H9 (cell line): ENCODE measurements around the gene NT5DC4. TPM values are rescaled to one million over a fixed set of nuclear protein-coding genes. Genes with fewer than 3 reads are reported as not detected.
"Not testable (repeated sequence)": the region's sequence is repeated elsewhere in the genome, so short reads cannot be mapped to it uniquely, and the experiment has no call there.

Experiments
- DNase-seq: peaks from one replicate; pipeline ENCODE4 v3.0.0-alpha.2; 2017
- H2AFZ ChIP-seq: one replicate; pipeline ENCODE4 v1.6.1; 2013; ENCODE audit warnings: mild to moderate bottlenecking, low read length, control low read depth, moderate library complexity
- H2AK5ac ChIP-seq: 2 replicates; pipeline ENCODE4 v1.6.1; 2013; ENCODE audit warnings: low read length, control low read depth, mixed read lengths; ENCODE audit not compliant: insufficient read length
- H2BK120ac ChIP-seq: one replicate; pipeline ENCODE4 v1.6.1; 2013; ENCODE audit warnings: low read depth, mild to moderate bottlenecking, low read length, control low read depth, inconsistent platforms; ENCODE audit not compliant: poor library complexity, severe bottlenecking
- H2BK12ac ChIP-seq: 2 replicates; pipeline ENCODE4 v1.6.1; 2013; ENCODE audit warnings: low read length, control low read depth, mixed read lengths, low read depth; ENCODE audit not compliant: insufficient read length
- H2BK15ac ChIP-seq: 2 replicates; pipeline ENCODE4 v1.6.1; 2013; ENCODE audit warnings: low read depth, low read length, control low read depth
- H2BK20ac ChIP-seq: one replicate; pipeline ENCODE4 v1.6.1; 2013; ENCODE audit warnings: low read depth, mild to moderate bottlenecking, low read length, control low read depth, inconsistent platforms; ENCODE audit not compliant: poor library complexity, severe bottlenecking
- H2BK5ac ChIP-seq: 2 replicates; pipeline ENCODE4 v1.6.1; 2013; ENCODE audit warnings: low read length, control low read depth, mixed read lengths; ENCODE audit not compliant: insufficient read length
- H3K14ac ChIP-seq: 2 replicates; pipeline ENCODE4 v1.6.1; 2013; ENCODE audit warnings: low read length, control low read depth; ENCODE audit not compliant: insufficient read depth
- H3K18ac ChIP-seq: 2 replicates; pipeline ENCODE4 v1.6.1; 2013; ENCODE audit warnings: low read depth, mild to moderate bottlenecking, mixed read lengths, low read length, control low read depth; ENCODE audit not compliant: insufficient read length
- H3K23ac ChIP-seq: 2 replicates; pipeline ENCODE4 v1.6.1; 2013; ENCODE audit warnings: low read length, control low read depth, mixed read lengths, low read depth; ENCODE audit not compliant: insufficient read length
- H3K23me2 ChIP-seq: 2 replicates; pipeline ENCODE4 v1.6.1; 2013; ENCODE audit warnings: low read depth, mild to moderate bottlenecking, mixed read lengths, low read length, control low read depth; ENCODE audit not compliant: insufficient read length, poor library complexity, severe bottlenecking
- H3K27ac ChIP-seq: 2 replicates; pipeline ENCODE4 v1.5.1; 2013; ENCODE audit warnings: low read length, control low read depth, mixed read lengths, low read depth; ENCODE audit not compliant: insufficient read length
- H3K27me3 ChIP-seq: 2 replicates; pipeline ENCODE4 v1.6.1; 2013; ENCODE audit warnings: low read length, control low read depth, inconsistent platforms; ENCODE audit not compliant: insufficient read depth
- H3K4ac ChIP-seq: 2 replicates; pipeline ENCODE4 v1.6.1; 2013; ENCODE audit warnings: low read depth, mild to moderate bottlenecking, control low read depth, inconsistent platforms, low read length, moderate library complexity
- H3K4me1 ChIP-seq: 2 replicates; pipeline ENCODE4 v1.6.1; 2013; ENCODE audit warnings: low read length, control low read depth, inconsistent platforms; ENCODE audit not compliant: insufficient read depth
- H3K4me2 ChIP-seq: 2 replicates; pipeline ENCODE4 v1.6.1; 2013; ENCODE audit warnings: low read length, control low read depth, mixed read lengths; ENCODE audit not compliant: insufficient read length, insufficient read depth
- H3K56ac ChIP-seq: 2 replicates; pipeline ENCODE4 v1.6.1; 2013; ENCODE audit warnings: low read depth, mild to moderate bottlenecking, mixed read lengths, low read length, control low read depth; ENCODE audit not compliant: insufficient read length
- H3K79me1 ChIP-seq: 2 replicates; pipeline ENCODE4 v1.6.1; 2013; ENCODE audit warnings: low read depth, mild to moderate bottlenecking, moderate library complexity, low read length, control low read depth, inconsistent platforms; ENCODE audit not compliant: insufficient read depth, poor library complexity, severe bottlenecking
- H3K79me2 ChIP-seq: 2 replicates; pipeline ENCODE4 v1.6.1; 2013; ENCODE audit warnings: low read length, control low read depth, inconsistent platforms; ENCODE audit not compliant: insufficient read depth
- H3K9ac ChIP-seq: 2 replicates; pipeline ENCODE4 v1.6.1; 2013; ENCODE audit warnings: low read length, control low read depth, mixed read lengths; ENCODE audit not compliant: insufficient read length; ENCODE audit errors: extremely low read depth
- H3K9me3 ChIP-seq: one replicate; pipeline ENCODE4 v1.6.1; 2013; ENCODE audit warnings: low read depth, low read length, inconsistent platforms; ENCODE audit not compliant: control insufficient read depth
- H3T11ph ChIP-seq: one replicate; pipeline ENCODE4 v1.6.1; 2013; ENCODE audit warnings: mild to moderate bottlenecking, low read length, control low read depth, inconsistent platforms
- H4K20me1 ChIP-seq: one replicate; pipeline ENCODE4 v1.6.1; 2013; ENCODE audit not compliant: control insufficient read depth, insufficient read length, insufficient read depth
- H4K5ac ChIP-seq: 2 replicates; pipeline ENCODE4 v1.6.1; 2013; ENCODE audit warnings: low read depth, mild to moderate bottlenecking, mixed read lengths, low read length, control low read depth; ENCODE audit not compliant: insufficient read length
- H4K8ac ChIP-seq: replicated peaks from 2 replicates; pipeline ENCODE4 v1.6.1; 2013; ENCODE audit warnings: low read length, control low read depth, mixed read lengths, low read depth; ENCODE audit not compliant: insufficient read length
- H4K91ac ChIP-seq: 2 replicates; pipeline ENCODE4 v1.6.1; 2013; ENCODE audit warnings: low read depth, mild to moderate bottlenecking, moderate library complexity, mixed read lengths, low read length, control low read depth; ENCODE audit not compliant: insufficient read length
- H3K27ac Mint-ChIP-seq, 3 experiments: 2 replicates in 2 of 3; 3 replicates in 1 of 3; pipeline ENCODE4 v1.8.0; 2020 to 2021; ENCODE audit warnings: mixed read lengths in 3 of 3, mild to moderate bottlenecking in 1 of 3, moderate library complexity in 1 of 3
- H3K27me3 Mint-ChIP-seq: 2 replicates; pipeline ENCODE4 v1.8.0; 2021; ENCODE audit warnings: low read depth, mild to moderate bottlenecking, moderate library complexity, mixed read lengths
- H3K36me3 Mint-ChIP-seq, 3 experiments: 2 replicates in 2 of 3; 3 replicates in 1 of 3; pipeline ENCODE4 v1.8.0; 2020 to 2021; ENCODE audit warnings: low read depth in 3 of 3, mixed read lengths in 3 of 3; ENCODE audit not compliant: insufficient read depth in 1 of 3
- H3K4me1 Mint-ChIP-seq, 2 experiments: 2 replicates each; pipeline ENCODE4 v1.8.0; 2020; ENCODE audit warnings: mixed read lengths in 2 of 2
- H3K4me3 Mint-ChIP-seq, 2 experiments: 2 replicates in 1 of 2; 3 replicates in 1 of 2; pipeline ENCODE4 v1.8.0; 2020 to 2021; ENCODE audit warnings: mild to moderate bottlenecking in 2 of 2, mixed read lengths in 2 of 2, moderate library complexity in 1 of 2
- H3K9me3 Mint-ChIP-seq, 2 experiments: 2 replicates in 1 of 2; 3 replicates in 1 of 2; pipeline ENCODE4 v1.8.0; 2020; ENCODE audit warnings: mild to moderate bottlenecking in 2 of 2, mixed read lengths in 2 of 2, moderate library complexity in 1 of 2
- CTCF ChIP-seq: fragments of 200-600 bp; sonication (generic); conservative IDR thresholded peaks from 3 replicates; pipeline ENCODE4 v1.8.0; 2021; ENCODE audit warnings: antibody characterized with exemption, mild to moderate bottlenecking
- WGBS: extraction: QIAGEN DNeasy Blood & Tissue Kit; methylation state at CpG from one replicate; pipeline ENCODE4 v1.1.7; 2013; ENCODE audit warnings: missing lambda C conversion rate, low lambda C conversion rate, mixed read lengths; ENCODE audit not compliant: insufficient read length; ENCODE audit errors: extremely low coverage; 5-methylcytosine and 5-hydroxymethylcytosine counted together
- total RNA-seq: library from RNA; stranded (reverse); gene quantifications from 2 replicates; pipeline ENCODE4 v1.2.1, GENCODE V29; 2021

Gene NT5DC4
- total RNA-seq, 1 experiment from 2014 or later = not detected

- H3K4ac ChIP-seq = no peak overlapping the region
- Mint-ChIP-seq H3K27me3 (peaks cover 12% of the 10 kb centered on the region), H3K27ac (no peak overlapping the region), H3K36me3 (no peaks in the 10 kb centered on the region), H3K4me1 (no peaks in the 10 kb centered on the region), H3K4me3 (no peak overlapping the region), H3K9me3 (no peaks in the 10 kb centered on the region)
- no peaks in the 10 kb centered on the region for H3K27me3 ChIP-seq
- H3K27ac ChIP-seq = no peak overlapping the region
- no peak for TF ChIP-seq CTCF
- H3K14ac ChIP-seq = no peak overlapping the region
- peak overlapping the region; percentile 20 for H4K5ac ChIP-seq
- H3K18ac ChIP-seq = peak overlapping the region; percentile 37
- H2AFZ ChIP-seq = no peak overlapping the region
- no peak overlapping the region for H2AK5ac ChIP-seq
- no CpG with 5 or more reads among the region's 5 CpGs for WGBS
- no peak overlapping the region for H3K23ac ChIP-seq
- H3K79me1 ChIP-seq = no peaks in the 10 kb centered on the region
- H2BK5ac ChIP-seq = no peak overlapping the region
- no peak overlapping the region for H2BK20ac ChIP-seq
- no peak overlapping the region for H4K91ac ChIP-seq
- no peak overlapping the region for H4K8ac ChIP-seq
- no peak for DNase-seq
- no peak overlapping the region for H2BK15ac ChIP-seq
- H2BK120ac ChIP-seq = no peak overlapping the region
- no peaks in the 10 kb centered on the region for H3K4me1 ChIP-seq
- no peaks in the 10 kb centered on the region for H3K23me2 ChIP-seq
- H3K79me2 ChIP-seq = no peaks in the 10 kb centered on the region
- H3K56ac ChIP-seq = no peak overlapping the region
- no peak overlapping the region for H3T11ph ChIP-seq
- no peak overlapping the region for H3K9ac ChIP-seq
- H4K20me1 ChIP-seq = no peaks in the 10 kb centered on the region
- H3K4me2 ChIP-seq = no peak overlapping the region
- H3K9me3 ChIP-seq = no peaks in the 10 kb centered on the region
- H2BK12ac ChIP-seq = no peak overlapping the region
These were observed 14.6 kb upstream of the NT5DC4 start for GRCh38 chr2:112706170-112706664.

- not testable (repeated sequence) for H3K14ac ChIP-seq, H2BK5ac ChIP-seq, H2AFZ ChIP-seq, H3K27me3 ChIP-seq, H2BK15ac ChIP-seq, H2AK5ac ChIP-seq, H3K4me1 ChIP-seq, H2BK120ac ChIP-seq, H3K9ac ChIP-seq, H4K5ac ChIP-seq, H3K27ac Mint-ChIP-seq, DNase-seq, H3K4ac ChIP-seq, H3K79me1 ChIP-seq, H2BK12ac ChIP-seq, H3K36me3 Mint-ChIP-seq, H3K9me3 ChIP-seq, H3K79me2 ChIP-seq, H3T11ph ChIP-seq, H3K4me3 Mint-ChIP-seq, H3K23ac ChIP-seq, H3K56ac ChIP-seq, H4K91ac ChIP-seq, H3K9me3 Mint-ChIP-seq, H3K4me2 ChIP-seq, H3K4me1 Mint-ChIP-seq, H4K8ac ChIP-seq, H3K23me2 ChIP-seq, H2BK20ac ChIP-seq, H4K20me1 ChIP-seq, H3K27ac ChIP-seq, H3K18ac ChIP-seq
- no CpG with 5 or more reads among the region's 9 CpGs for WGBS
- H3K27me3 Mint-ChIP-seq = peaks cover 12% of the 10 kb centered on the region
These were observed 13.9 kb upstream of the NT5DC4 start for GRCh38 chr2:112706947-112707346.
